ENCODE measurements around the gene NMRAL1.

NMRAL1 gene

GRCh38 chr16:4442371-4442770, 32.1 kb downstream of the NMRAL1 start:
- TF ChIP-seq EZH2phosphoT487 (conservative IDR thresholded peaks at IDR 0.05; ENCODE audit: low read length): no peak
- no peak for TF ChIP-seq CTCF (IDR thresholded peaks at IDR 0.05; ENCODE audit: insufficient read depth, low read length, poor library complexity, severe bottlenecking)
- H3K9me3 ChIP-seq (ENCODE audit: insufficient read depth, low read length): no peaks in the 10 kb centered on the region
- no peaks in the 10 kb centered on the region for H3K9me2 ChIP-seq (replicated peaks; ENCODE audit: insufficient read depth, low read length)
- no peak overlapping the region for H3K4me3 ChIP-seq (ENCODE audit: insufficient read depth, low read length, poor library complexity, severe bottlenecking)
- H3K36me3 ChIP-seq (ENCODE audit: low read length): peaks cover 26% of the 10 kb centered on the region
- no peak overlapping the region for H3K27ac ChIP-seq (ENCODE audit: low read depth, low read length)
- no peak overlapping the region for H2AFZ ChIP-seq (ENCODE audit: low read depth, low read length, severe bottlenecking)
- H3K79me2 ChIP-seq (ENCODE audit: insufficient read depth, low read length): no peaks in the 10 kb centered on the region
- H3F3A ChIP-seq (ENCODE audit: insufficient read depth): no peaks in the 10 kb centered on the region
- no peaks in the 10 kb centered on the region for H3K27me3 ChIP-seq (ENCODE audit: low read length)
- H3K9ac ChIP-seq (ENCODE audit: low read length): no peak overlapping the region
- H4K20me1 ChIP-seq (ENCODE audit: low read depth, low read length): no peaks in the 10 kb centered on the region
- no peak overlapping the region for H3K4me2 ChIP-seq (ENCODE audit: low read depth, low read length, poor library complexity, severe bottlenecking)

GRCh38 chr16:4437366-4437765, 37.1 kb downstream of the NMRAL1 start:
- peaks cover 32% of the 10 kb centered on the region for H3K36me3 ChIP-seq (ENCODE audit: low read length)
- no peak overlapping the region for H3K4me2 ChIP-seq (ENCODE audit: low read depth, low read length, poor library complexity, severe bottlenecking)
- H3K27ac ChIP-seq (ENCODE audit: low read depth, low read length): no peak overlapping the region
- no peak overlapping the region for H3K9ac ChIP-seq (ENCODE audit: low read length)
- no peaks in the 10 kb centered on the region for H3K27me3 ChIP-seq (ENCODE audit: low read length)
- no peaks in the 10 kb centered on the region for H4K20me1 ChIP-seq (ENCODE audit: low read depth, low read length)
- no peak for TF ChIP-seq EZH2phosphoT487 (conservative IDR thresholded peaks at IDR 0.05; ENCODE audit: low read length)
- H3K4me3 ChIP-seq (ENCODE audit: insufficient read depth, low read length, poor library complexity, severe bottlenecking): no peak overlapping the region
- H3F3A ChIP-seq (ENCODE audit: insufficient read depth): no peaks in the 10 kb centered on the region
- no peaks in the 10 kb centered on the region for H3K9me3 ChIP-seq (ENCODE audit: insufficient read depth, low read length)
- no peak overlapping the region for H2AFZ ChIP-seq (ENCODE audit: low read depth, low read length, severe bottlenecking)
- no peaks in the 10 kb centered on the region for H3K9me2 ChIP-seq (replicated peaks; ENCODE audit: insufficient read depth, low read length)
- peaks cover 20% of the 10 kb centered on the region for H3K79me2 ChIP-seq (ENCODE audit: insufficient read depth, low read length)

- H3K4me3 ChIP-seq (ENCODE audit: insufficient read depth, low read length, poor library complexity, severe bottlenecking): no peak overlapping the region
- no peak for TF ChIP-seq CTCF (IDR thresholded peaks at IDR 0.05; ENCODE audit: insufficient read depth, low read length, poor library complexity, severe bottlenecking)
- TF ChIP-seq EZH2phosphoT487 (conservative IDR thresholded peaks at IDR 0.05; ENCODE audit: low read length): no peak
- H2AFZ ChIP-seq (ENCODE audit: low read depth, low read length, severe bottlenecking): no peak overlapping the region
- no peak overlapping the region for H3K9ac ChIP-seq (ENCODE audit: low read length)
- no peaks in the 10 kb centered on the region for H3F3A ChIP-seq (ENCODE audit: insufficient read depth)
- H3K9me2 ChIP-seq (replicated peaks; ENCODE audit: insufficient read depth, low read length): no peaks in the 10 kb centered on the region
- H3K79me2 ChIP-seq (ENCODE audit: insufficient read depth, low read length): peaks cover 38% of the 10 kb centered on the region
- H4K20me1 ChIP-seq (ENCODE audit: low read depth, low read length): no peaks in the 10 kb centered on the region
- H3K4me2 ChIP-seq (ENCODE audit: low read depth, low read length, poor library complexity, severe bottlenecking): no peak overlapping the region
- H3K27ac ChIP-seq (ENCODE audit: low read depth, low read length): no peak overlapping the region
- peaks cover 24% of the 10 kb centered on the region for H3K36me3 ChIP-seq (ENCODE audit: low read length)
- H3K9me3 ChIP-seq (ENCODE audit: insufficient read depth, low read length): no peaks in the 10 kb centered on the region
- no peaks in the 10 kb centered on the region for H3K27me3 ChIP-seq (ENCODE audit: low read length)
Observed at GRCh38 chr16:4435337-4436067, 38.9 kb downstream of the NMRAL1 start.

Data from SU-DHL-6 (cell line).